Measurements from ENCODE around the gene TBL1X.

TBL1X gene

GRCh38 chrX:9728261-9728660 is 263.4 kb downstream of the TBL1X start:
- TF ChIP-seq, protein P1, sequence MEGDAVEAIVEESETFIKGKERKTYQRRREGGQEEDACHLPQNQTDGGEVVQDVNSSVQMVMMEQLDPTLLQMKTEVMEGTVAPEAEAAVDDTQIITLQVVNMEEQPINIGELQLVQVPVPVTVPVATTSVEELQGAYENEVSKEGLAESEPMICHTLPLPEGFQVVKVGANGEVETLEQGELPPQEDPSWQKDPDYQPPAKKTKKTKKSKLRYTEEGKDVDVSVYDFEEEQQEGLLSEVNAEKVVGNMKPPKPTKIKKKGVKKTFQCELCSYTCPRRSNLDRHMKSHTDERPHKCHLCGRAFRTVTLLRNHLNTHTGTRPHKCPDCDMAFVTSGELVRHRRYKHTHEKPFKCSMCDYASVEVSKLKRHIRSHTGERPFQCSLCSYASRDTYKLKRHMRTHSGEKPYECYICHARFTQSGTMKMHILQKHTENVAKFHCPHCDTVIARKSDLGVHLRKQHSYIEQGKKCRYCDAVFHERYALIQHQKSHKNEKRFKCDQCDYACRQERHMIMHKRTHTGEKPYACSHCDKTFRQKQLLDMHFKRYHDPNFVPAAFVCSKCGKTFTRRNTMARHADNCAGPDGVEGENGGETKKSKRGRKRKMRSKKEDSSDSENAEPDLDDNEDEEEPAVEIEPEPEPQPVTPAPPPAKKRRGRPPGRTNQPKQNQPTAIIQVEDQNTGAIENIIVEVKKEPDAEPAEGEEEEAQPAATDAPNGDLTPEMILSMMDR (IDR thresholded peaks at IDR 0.05; ENCODE audit: low read depth, low read length) = no peak
- DNase-seq = no peak
- Histone ChIP-seq H3K36me3 (no peaks in the 10 kb centered on the region), H3K4me3 (ENCODE audit: low read depth, low read length) (no peak overlapping the region), H3K27me3 (no peaks in the 10 kb centered on the region), H3K9me3 (no peaks in the 10 kb centered on the region), H3K4me1 (no peaks in the 10 kb centered on the region)

DNA sequence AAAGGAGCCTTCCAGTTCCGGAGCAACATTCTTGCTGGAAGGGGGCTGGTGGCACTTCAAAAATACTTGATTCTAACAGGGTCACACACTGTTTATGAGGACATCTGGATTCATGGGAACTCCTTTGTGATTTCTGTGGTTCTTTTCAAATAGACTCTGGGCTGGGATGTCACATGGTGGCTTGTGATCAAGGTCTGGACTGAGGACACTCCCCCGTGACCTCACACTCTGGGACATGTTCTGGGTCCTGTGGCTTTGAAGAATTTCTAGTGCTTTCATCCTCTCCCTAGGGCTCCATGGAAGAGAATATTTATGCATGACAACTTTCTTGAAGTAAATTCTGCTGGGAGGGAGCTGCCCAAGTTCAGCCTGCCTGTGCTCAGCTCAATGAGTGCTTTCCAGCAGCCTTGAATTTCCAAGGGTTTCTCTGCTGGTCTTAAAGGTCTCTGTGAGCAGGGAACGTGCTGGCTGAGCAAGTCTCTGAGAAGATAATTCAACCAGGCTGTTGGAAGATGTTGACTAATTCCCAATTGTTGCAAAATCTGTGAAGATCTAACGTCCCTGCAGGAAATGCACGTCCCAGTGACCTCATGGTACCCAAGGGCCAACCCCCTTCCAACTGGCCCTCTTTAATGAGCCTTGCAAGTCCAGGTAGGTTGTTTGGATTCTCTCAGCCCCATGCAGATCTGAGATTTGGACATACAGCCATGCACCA is 264.5 kb downstream of the TBL1X start:
- no peaks in the 10 kb centered on the region for H3K36me3 ChIP-seq
- no peak for DNase-seq
- H3K9me3 ChIP-seq = no peaks in the 10 kb centered on the region
- no peaks in the 10 kb centered on the region for H3K27me3 ChIP-seq
- no peak overlapping the region for H3K4me3 ChIP-seq (ENCODE audit: low read depth, low read length)
- no peaks in the 10 kb centered on the region for H3K4me1 ChIP-seq
- TF ChIP-seq, protein P1 (IDR thresholded peaks at IDR 0.05; ENCODE audit: low read depth, low read length) = no peak

GRCh38 chrX:9730078-9730477 is 265.2 kb downstream of the TBL1X start:
- no peak for DNase-seq
- no peaks in the 10 kb centered on the region for H3K9me3 ChIP-seq

DNA sequence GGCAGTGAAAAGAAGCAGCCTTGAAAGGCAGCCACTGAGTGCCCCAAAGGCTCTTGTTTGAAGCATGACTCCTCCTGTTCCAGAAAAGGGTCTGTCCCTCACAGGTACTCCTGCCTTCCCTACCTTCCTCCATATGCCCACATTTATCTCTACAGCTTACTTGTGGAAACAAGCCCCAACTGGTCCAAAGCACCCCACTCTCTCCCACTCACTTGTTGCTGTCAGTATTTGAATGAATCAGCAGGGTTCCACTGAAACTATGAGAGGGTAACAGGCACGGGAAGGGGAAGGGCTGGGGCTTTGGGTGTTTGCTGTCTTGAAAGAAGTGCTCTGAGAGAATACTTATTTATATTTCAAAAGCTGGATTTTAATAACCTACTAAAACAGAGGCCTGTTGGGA is 265.9 kb downstream of the TBL1X start:
- TF ChIP-seq, protein P1 (IDR thresholded peaks at IDR 0.05; ENCODE audit: low read depth, low read length) = no peak
- no peaks in the 10 kb centered on the region for H3K27me3 ChIP-seq
- H3K4me3 ChIP-seq (ENCODE audit: low read depth, low read length) = no peak overlapping the region
- H3K36me3 ChIP-seq = no peaks in the 10 kb centered on the region
- DNase-seq = no peak
- no peaks in the 10 kb centered on the region for H3K4me1 ChIP-seq
- no peaks in the 10 kb centered on the region for H3K9me3 ChIP-seq

More at GRCh38 chrX:9730078-9730477, 265.2 kb downstream of the TBL1X start:
- no peaks in the 10 kb centered on the region for H3K4me1 ChIP-seq
- no peaks in the 10 kb centered on the region for H3K27me3 ChIP-seq
- TF ChIP-seq, protein P1 (IDR thresholded peaks at IDR 0.05; ENCODE audit: low read depth, low read length) = no peak
- no peak overlapping the region for H3K4me3 ChIP-seq (ENCODE audit: low read depth, low read length)
- no peaks in the 10 kb centered on the region for H3K36me3 ChIP-seq

DNA sequence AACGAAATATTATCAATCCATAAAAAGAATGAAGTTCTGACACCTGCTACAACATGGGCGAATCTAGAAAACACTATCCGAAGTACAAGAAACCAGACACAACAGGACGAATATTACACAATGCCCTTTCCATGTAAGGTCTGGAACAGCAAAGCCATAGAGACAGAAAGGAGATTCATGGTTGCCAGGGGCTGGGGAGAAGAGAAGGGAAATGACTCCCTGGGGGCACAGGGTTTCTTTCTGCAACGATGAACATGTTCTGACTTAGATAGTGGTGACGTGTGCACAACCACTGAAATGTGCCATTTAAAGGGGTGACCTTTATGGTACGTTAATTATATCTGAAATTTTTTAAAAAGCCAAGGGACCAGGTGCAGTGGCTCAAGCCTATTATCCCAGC is 272.5 kb downstream of the TBL1X start:
- H3K36me3 ChIP-seq = no peaks in the 10 kb centered on the region
- TF ChIP-seq, protein P1 (IDR thresholded peaks at IDR 0.05; ENCODE audit: low read depth, low read length) = no peak
- no peaks in the 10 kb centered on the region for H3K27me3 ChIP-seq
- no peaks in the 10 kb centered on the region for H3K4me1 ChIP-seq
- DNase-seq = no peak
- no peak overlapping the region for H3K4me3 ChIP-seq (ENCODE audit: low read depth, low read length)
- no peaks in the 10 kb centered on the region for H3K9me3 ChIP-seq

DNA sequence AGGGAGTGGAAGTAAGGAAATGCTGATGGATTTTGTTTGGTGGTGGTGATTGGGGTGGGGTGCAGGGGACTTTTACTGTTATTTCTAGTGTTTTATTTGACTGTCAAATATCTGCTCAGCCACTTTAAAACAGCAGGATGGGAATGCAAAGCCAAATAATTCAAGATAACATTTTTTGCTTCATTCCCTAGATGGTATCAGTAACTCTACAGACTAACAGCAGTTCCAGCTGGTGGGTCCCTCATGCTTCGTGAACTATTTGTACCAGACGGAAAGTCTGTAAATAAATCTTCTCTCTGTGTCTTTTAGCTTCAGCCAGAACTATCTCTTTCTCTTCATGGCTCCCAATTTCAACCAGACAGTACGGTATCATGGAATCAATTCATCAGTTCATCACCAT is 273.3 kb downstream of the TBL1X start:
- DNase-seq = no peak
- TF ChIP-seq, protein P1 (IDR thresholded peaks at IDR 0.05; ENCODE audit: low read depth, low read length) = no peak
- no peaks in the 10 kb centered on the region for H3K36me3 ChIP-seq
- H3K4me3 ChIP-seq (ENCODE audit: low read depth, low read length) = no peak overlapping the region
- no peaks in the 10 kb centered on the region for H3K4me1 ChIP-seq
- no peaks in the 10 kb centered on the region for H3K27me3 ChIP-seq
- no peaks in the 10 kb centered on the region for H3K9me3 ChIP-seq

All from BE2C (cell line).